SU-DHL-6 (cell line): ENCODE data around the gene SRCAP.

Experiments used
- EZH2phosphoT487 ChIP-seq: fragments of 200-600 bp; sonication (generic), shearing (Covaris generic); conservative IDR thresholded peaks from 2 replicates; pipeline ENCODE4 v1.6.1; 2018; ENCODE audit warnings: mild to moderate bottlenecking, antibody characterized with exemption, low read length, moderate library complexity, mixed read lengths
- TF ChIP-seq, protein P1 (sequence below): fragments of 200-600 bp; sonication (generic); IDR thresholded peaks from one replicate; pipeline ENCODE4 v1.5.1; 2017; ENCODE audit warnings: antibody characterized with exemption, mild to moderate bottlenecking, low read length, moderate library complexity; ENCODE audit not compliant: insufficient read depth, poor library complexity, severe bottlenecking

DNA sequence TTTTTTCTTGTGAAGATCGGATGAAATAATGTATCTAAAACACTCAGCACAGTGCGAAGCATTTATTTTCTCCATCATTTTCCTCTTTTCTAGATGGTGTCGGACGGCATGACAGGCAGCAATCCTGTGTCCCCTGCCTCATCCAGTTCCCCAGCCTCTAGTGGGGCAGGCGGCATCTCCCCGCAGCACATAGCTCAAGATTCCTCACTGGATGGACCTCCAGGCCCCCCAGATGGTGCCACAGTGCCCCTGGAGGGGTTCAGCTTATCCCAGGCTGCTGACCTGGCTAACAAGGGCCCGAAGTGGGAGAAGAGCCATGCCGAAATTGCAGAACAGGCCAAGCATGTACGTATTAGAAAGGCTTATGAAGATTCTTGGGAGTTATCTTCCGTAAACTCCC, 5.0 kb downstream of the SRCAP start:
- TF ChIP-seq, protein P1, sequence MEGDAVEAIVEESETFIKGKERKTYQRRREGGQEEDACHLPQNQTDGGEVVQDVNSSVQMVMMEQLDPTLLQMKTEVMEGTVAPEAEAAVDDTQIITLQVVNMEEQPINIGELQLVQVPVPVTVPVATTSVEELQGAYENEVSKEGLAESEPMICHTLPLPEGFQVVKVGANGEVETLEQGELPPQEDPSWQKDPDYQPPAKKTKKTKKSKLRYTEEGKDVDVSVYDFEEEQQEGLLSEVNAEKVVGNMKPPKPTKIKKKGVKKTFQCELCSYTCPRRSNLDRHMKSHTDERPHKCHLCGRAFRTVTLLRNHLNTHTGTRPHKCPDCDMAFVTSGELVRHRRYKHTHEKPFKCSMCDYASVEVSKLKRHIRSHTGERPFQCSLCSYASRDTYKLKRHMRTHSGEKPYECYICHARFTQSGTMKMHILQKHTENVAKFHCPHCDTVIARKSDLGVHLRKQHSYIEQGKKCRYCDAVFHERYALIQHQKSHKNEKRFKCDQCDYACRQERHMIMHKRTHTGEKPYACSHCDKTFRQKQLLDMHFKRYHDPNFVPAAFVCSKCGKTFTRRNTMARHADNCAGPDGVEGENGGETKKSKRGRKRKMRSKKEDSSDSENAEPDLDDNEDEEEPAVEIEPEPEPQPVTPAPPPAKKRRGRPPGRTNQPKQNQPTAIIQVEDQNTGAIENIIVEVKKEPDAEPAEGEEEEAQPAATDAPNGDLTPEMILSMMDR, result no peak
- TF ChIP-seq EZH2phosphoT487, result no peak
